Raji (cell line): ENCODE measurements around the gene NXPE3.

ENCODE experiments used
- POLR2A ChIP-seq: IDR thresholded peaks from 2 replicates; pipeline ENCODE4 v1.6.1; 2011; ENCODE audit warnings: low read depth, low read length, control low read depth; ENCODE audit not compliant: insufficient read depth

Gene NXPE3

GRCh38 chr3:101852983-101853840 is 74.2 kb downstream of the NXPE3 start:
- TF ChIP-seq POLR2A, result no peak

- no peak for TF ChIP-seq POLR2A
These were observed 75.0 kb downstream of the NXPE3 start for GRCh38 chr3:101853982-101854381.

GRCh38 chr3:101854608-101855304 is 75.7 kb downstream of the NXPE3 start:
- TF ChIP-seq POLR2A, result no peak

GRCh38 chr3:101857301-101857741 is 78.3 kb downstream of the NXPE3 start:
- TF ChIP-seq POLR2A, result no peak

GRCh38 chr3:101858464-101859030 is 79.5 kb downstream of the NXPE3 start:
- TF ChIP-seq POLR2A, result no peak

- TF ChIP-seq POLR2A, result no peak
These were observed 81.0 kb downstream of the NXPE3 start for GRCh38 chr3:101859882-101860448.

- TF ChIP-seq POLR2A, result no peak
These were observed 82.3 kb downstream of the NXPE3 start for GRCh38 chr3:101861212-101861788.

GRCh38 chr3:101861789-101862415 is 82.9 kb downstream of the NXPE3 start:
- TF ChIP-seq POLR2A, result no peak

GRCh38 chr3:101862416-101863165 is 83.6 kb downstream of the NXPE3 start:
- TF ChIP-seq POLR2A, result no peak

GRCh38 chr3:101865751-101866509 is 86.9 kb downstream of the NXPE3 start:
- no peak for TF ChIP-seq POLR2A

GRCh38 chr3:101867511-101867910 is 88.5 kb downstream of the NXPE3 start:
- no peak for TF ChIP-seq POLR2A

- no peak for TF ChIP-seq POLR2A
These were observed 89.0 kb downstream of the NXPE3 start for GRCh38 chr3:101867996-101868395.
